Stimulated activated CD8-positive, alpha-beta memory T cell treated with anti-CD3 and anti-CD28 coated beads, Interleukin-4, amount 100 ng/mL, for 1 hour (primary cell): ENCODE data around the gene HFM1.
A peak's percentile ranks its signal among the peaks of the same experiment; 100 is the strongest.
"Not testable (repeated sequence)": the region's sequence is repeated elsewhere in the genome, so short reads cannot be mapped to it uniquely, and the experiment has no call there.

Source experiments
- DNase-seq, 2 donors: peaks; one replicate each; pipeline ENCODE4 v3.0.0-alpha.2; 2020; ENCODE audit warnings: low read depth in 2 of 2, low spot score in 1 of 2

HFM1 gene, protein sequence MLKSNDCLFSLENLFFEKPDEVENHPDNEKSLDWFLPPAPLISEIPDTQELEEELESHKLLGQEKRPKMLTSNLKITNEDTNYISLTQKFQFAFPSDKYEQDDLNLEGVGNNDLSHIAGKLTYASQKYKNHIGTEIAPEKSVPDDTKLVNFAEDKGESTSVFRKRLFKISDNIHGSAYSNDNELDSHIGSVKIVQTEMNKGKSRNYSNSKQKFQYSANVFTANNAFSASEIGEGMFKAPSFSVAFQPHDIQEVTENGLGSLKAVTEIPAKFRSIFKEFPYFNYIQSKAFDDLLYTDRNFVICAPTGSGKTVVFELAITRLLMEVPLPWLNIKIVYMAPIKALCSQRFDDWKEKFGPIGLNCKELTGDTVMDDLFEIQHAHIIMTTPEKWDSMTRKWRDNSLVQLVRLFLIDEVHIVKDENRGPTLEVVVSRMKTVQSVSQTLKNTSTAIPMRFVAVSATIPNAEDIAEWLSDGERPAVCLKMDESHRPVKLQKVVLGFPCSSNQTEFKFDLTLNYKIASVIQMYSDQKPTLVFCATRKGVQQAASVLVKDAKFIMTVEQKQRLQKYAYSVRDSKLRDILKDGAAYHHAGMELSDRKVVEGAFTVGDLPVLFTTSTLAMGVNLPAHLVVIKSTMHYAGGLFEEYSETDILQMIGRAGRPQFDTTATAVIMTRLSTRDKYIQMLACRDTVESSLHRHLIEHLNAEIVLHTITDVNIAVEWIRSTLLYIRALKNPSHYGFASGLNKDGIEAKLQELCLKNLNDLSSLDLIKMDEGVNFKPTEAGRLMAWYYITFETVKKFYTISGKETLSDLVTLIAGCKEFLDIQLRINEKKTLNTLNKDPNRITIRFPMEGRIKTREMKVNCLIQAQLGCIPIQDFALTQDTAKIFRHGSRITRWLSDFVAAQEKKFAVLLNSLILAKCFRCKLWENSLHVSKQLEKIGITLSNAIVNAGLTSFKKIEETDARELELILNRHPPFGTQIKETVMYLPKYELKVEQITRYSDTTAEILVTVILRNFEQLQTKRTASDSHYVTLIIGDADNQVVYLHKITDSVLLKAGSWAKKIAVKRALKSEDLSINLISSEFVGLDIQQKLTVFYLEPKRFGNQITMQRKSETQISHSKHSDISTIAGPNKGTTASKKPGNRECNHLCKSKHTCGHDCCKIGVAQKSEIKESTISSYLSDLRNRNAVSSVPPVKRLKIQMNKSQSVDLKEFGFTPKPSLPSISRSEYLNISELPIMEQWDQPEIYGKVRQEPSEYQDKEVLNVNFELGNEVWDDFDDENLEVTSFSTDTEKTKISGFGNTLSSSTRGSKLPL (N-terminal part only)

DNA sequence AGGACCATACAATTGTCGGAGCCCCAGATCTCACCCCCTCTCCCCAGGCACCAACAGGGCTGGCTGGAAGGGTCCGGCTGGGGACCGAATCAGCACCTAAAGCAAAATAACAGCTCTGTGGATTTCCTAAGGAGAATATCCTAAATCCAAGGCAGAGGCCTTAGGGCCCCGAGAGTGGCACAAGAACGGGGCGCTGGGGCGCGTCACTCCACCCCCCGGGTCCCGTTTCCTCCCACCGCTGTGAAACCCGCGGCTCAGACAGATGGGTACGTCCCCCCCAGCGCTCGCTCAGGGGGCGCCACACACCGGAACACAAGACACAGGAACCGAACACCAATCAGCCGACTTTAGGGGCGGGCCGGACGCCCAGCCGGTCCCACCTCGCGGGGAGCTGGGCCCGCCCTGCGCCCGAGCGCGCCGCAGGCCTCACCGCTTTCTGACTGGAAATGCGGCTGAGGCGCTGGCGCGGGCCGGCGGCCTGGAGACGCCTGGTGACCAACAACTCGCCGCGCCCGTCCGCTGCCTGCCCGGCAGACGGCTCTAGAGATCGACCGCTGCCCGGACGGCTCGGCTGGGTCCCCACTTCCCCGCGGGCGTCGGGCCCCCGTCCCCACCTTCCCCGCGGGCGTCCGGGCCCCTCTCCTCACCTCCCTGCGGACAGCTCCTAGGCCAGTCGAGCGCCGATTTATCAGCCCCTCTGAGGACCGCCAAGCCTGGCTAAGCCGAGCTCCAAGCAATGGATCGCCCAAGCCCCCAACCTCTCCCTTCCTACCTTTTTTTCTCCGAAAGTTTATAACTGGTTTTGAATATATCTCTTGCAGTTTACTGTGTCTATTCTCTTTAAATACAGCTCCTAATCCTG is at the start of gene HFM1:
TSS of gene HFM1 (minus strand) at position 687 of the 862 bp plus-strand sequence. CDS start 3,755 bp downstream, outside the sequence.
- peak; percentile 7 to 37 for DNase-seq

DNA sequence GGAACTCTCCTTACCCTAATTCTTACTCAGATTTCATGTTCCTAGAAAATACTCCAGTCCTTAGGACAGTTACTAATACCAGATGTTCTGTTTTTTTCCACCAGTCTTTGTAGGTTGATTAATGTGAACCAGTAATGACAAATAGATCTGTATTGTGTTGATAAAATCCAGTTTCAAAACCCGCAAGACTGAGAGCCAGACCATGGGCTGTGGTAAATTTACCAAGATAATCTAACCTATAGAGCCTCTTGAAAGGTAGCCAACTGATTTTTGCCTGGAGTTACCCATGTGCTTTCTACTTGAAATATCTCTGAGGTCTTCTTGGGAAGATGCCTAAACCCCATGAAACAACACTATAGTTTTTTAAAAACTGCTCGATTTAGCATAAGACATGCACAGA is 49.5 kb upstream of the HFM1 start:
- DNase-seq: no peak

DNA sequence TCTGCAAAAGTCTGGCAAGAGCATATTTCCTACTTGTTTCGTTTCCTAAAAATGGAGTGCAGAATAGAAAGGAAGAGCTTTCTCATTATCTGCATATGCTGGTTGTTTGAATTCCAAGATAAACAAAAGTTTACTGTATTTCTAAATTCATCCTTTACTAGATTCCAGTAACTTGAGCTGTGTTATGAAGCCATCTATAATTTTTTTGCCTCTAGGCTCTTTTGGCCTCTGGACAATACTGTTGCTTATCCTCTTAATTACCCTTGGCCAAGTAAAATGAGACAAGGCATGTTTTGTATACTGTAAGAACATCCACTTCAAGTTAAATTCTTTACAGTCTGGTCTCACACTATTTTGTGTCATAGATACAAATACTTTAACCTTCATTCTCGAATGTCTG is 45.6 kb upstream of the HFM1 start:
- no peak for DNase-seq

DNA sequence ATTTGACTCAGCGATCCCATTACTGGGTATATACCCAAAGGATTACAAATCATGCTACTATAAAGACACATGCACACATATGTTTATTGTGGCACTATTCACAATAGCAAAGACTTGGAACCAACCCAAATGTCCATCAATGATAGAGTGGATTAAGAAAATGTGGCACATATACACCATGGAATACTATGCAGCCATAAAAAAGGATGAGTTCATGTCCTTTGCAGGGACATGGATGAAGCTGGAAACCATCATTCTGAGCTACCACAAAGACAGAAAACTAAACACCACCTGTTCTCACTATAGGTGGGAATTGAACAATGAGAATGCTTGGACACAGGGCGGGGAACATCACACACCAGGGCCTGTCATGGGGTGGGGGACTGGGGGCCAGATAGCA is 43.1 kb upstream of the HFM1 start:
- not testable (repeated sequence) for DNase-seq

DNA sequence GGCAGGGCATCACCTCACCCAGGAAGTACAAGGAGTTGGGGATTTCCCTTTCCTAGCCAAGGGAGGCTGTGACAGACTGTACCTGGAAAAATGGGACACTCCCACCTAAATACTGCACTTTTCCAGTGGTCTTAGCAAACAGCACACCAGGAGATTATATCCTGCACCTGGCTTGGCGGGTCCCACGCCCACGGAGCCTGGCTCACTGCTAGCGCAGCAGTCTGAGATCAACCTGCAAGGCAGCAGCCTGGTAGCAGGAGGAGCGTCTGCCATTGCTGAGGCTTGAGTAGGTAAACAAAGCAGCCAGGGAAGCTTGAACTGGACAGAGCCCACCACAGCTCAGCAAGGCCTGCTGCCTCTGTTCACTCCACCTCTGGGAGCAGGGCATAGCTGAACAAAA is 37.3 kb upstream of the HFM1 start:
- DNase-seq: not testable (repeated sequence)

DNA sequence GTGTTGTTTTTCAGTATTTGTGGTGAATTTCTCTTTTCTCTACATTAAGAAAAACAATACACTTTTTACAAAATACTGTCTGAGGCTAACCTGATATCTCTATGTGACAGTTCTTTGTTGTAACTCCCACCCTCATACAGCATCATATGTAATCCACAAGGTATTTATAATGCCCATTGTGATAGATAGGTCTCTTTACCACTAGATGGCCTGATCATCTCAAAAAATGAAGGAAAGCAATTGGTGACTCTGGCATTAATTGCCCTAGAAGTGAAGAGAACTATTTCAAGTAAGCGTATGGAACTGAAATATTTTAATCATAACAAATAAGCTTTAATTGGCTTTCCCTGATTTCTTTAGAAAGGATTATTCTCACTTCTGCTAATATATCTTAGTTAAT is 36.2 kb upstream of the HFM1 start:
- DNase-seq: no peak

DNA sequence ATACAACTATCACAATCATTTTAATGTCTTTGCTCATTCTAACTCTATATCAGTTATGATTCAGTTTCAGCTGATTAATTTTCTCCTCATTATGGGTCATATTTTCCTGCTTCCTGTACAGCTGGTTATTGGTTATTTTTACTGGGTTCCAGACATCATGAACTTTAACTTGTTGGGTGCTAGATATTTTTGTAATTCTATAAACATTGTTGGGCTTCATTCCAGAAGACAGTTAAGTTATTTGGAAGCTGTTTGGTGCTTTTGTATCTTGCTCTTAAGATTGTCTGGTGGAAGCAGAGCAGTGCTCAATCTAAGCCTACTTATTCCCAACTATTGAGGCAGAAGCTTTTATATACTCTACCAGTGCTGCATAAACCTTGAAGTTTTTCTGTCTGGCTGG is 34.4 kb upstream of the HFM1 start:
- DNase-seq: no peak

DNA sequence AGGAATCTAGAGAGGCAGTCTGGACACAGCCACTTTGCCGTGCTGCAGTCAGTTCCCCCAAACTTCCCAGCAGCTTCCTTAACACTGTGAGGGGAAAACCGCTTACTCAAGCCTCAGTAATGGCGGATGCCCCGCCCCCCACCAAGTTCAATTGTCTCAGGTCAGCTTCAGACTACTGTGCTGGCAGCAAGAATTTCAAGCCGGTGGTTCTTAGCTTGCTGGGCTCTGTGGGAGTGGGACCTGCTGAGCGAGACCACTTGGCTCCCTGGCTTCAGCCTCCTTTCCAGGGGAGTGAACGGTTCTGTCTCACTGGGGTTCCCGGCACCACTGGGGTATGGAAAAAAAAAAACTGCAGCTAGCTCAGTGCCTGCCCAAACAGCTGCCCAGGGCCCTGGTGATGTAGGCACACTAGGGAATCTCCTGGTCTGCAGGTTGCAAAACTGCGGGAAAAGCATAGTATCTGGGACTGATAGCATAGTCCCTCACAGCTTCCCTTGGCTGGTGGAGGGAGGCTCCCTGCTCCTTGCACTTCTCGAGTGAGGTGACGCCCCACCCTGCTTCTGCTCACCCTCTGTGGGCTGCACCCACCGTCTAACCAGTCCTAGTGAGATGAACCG is 23.7 kb upstream of the HFM1 start:
- no peak for DNase-seq

DNA sequence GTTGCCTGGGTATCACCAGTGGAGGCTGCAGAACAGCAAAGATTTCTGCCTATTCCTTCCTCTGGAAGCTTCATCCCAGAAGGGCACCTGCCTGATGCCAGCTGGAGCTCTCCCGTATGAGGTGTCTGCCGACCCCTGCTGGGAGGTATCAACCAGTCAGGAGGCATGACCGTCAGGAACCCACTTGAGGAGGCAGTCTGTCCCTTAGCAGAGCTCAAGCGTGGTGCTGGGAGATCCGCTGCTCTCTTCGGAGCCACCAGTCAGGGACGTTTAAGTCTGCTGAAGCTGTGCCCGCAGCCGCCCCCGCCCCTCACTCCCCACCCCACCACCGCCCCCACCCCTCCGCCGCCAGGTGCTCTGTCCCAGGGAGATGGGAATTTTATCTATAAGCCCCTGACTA is 23.1 kb upstream of the HFM1 start:
- no peak for DNase-seq

DNA sequence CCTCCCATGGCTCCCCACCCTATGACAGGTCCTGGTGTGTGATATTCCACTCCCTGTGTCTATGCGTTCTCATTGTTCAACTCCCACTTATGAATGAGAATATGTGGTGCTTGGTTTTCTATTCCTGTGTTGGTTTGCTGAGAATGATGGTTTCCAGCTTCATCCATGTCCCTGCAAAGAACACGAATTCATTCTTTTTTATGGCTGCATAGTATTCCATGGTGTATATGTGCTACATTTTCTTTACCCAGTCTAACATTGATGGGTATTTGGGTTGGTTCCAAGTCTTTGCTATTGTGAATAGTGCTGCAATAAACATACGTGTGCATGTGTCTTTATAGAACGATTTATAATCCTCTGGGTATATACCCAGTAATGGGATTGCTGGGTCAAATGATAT is 17.9 kb upstream of the HFM1 start:
- not testable (repeated sequence) for DNase-seq

DNA sequence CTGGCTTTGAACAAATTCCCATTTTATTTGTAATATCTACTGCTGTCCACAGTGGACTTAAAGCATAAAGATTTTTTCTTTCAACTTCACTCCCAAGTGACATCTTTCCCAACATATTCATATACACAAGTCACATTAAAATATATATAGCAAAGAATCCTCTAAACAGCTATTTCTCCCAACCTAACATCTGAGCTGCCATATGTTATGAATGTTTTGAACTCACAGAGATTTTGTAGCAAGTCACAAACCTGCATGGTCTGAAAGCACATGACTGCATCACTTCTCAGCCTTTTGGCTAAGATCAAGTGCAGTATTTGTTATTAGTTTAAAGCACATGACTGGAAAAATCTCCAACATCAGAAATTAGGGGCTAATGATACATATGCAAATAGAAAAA is 7.7 kb upstream of the HFM1 start:
- DNase-seq: no peak

DNA sequence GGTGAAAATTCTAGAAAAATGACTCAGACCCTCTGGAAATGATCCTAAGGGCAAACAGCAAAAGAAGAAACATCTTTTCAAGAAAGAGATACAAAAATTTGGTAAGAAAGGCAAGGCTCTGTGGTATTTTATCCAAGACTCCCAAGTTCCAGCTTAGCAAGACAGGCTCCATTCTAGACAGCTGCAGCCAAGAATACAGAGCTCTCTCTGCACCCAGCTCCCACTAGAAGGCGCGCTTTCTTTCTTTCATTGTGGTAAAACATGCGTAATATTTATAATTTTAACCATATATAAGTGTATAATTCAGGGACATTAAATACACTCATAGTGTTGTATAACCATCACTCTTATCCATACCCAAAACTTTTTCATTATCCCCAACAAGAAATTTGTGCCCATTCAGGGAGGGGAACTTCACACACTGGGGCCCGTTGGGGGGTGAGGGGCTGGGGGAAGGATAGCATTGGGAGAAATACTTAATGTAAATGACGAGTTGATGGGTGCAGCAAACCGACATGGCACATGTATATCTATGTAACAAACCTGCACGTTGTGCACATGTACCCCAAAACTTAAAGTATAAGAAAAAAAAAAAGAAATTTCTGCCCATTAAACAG is 2.2 kb upstream of the HFM1 start:
- DNase-seq: no peak

DNA sequence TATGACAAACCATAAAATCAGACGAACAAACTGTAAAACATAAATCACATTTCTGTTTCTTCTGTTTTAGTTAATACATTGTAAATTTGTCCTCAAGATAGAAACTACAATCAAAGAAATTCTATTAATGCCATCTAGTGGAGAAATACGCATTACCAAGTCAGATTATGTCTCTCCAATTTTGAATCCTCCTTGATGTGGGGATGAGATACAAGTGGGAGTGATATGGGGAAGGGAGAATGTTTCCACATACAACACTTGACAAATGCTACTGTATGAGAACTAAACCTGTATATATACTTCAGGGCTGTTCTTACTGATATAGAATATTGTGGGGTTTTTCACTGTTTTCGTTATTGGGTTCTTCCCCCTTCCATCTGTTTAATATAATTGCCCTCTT is 2.6 kb downstream of the HFM1 start:
- no peak for DNase-seq

DNA sequence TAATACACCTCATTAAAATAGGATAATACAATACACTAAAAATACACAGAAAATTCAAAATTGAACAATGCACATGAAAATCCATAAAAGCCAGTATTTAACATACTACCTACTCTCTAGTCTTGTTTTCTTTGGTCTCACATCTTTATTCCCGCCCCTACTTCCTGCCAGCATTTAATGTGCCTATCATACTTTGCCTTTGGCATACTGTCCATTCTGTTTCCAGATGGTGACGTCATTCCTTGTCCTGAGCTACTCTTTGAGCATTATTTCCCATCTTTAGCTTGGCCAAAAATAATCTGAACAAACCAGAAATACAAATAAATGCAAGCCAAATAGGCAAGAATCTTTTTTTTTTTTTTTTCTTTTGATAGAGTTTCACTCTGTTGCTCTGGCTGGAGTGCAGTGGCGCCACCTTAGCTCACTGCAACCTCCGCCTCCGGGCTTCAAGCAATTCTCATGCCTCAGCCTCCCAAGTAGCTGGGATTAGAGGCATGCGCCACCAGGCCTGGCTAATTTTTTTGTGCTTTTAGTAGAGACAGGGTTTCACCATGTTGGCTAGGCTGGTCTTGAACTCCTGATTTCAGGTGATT is 4.4 kb downstream of the HFM1 start:
- DNase-seq: no peak

DNA sequence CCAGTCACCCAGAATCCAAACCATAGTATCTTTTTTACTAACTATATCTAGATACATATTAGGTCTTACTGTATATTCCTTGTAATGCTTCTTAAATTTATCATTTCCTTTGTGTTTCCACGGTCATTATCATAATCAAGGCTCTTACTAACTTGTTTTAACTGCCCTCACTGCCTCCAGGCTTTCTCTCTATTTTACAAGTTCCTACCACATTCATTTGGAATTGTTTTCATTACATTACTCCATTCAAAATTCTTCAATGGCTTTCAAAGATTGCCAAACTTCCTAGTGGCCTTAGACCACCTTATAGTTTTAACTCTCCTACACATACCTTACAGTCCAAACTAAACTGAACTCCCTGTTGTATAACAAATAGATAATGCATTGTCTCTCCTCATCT is 6.3 kb downstream of the HFM1 start:
- no peak for DNase-seq

DNA sequence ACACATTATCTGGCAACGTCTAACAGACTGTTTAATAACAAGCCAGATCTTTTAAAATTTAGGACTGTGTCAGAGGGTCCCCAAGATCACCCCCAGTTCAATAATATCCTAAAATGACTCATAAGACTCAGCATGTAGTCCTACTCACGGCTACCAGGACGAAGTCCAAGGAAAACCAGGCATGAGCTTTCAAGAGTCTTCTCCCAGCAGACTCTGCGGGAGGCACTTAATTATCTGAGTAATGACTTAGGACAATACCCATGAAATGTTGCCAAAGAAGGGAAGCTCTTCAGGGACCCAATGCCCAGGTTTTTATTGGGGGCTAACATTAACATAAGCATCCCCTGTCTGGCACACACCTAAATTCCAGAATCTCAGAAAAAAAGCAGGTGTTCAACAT is 7.0 kb downstream of the HFM1 start:
- DNase-seq: no peak

DNA sequence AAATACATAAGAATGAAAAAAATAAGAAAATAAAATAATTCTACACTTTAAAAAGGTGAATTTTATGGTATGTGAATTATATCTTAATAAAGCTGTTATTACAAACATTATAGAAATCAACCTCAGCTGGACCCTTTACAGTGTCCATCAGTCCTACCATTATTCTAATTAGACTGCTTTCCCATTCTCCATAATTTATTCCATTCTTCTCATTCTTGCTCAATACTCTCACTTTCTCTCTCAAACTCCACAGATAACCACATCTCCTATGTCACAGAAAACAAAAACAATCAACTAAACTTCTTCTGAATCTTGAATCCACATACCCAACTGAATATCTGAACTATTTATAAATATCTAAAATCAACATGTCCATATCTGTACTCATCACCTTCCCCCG is 11.6 kb downstream of the HFM1 start:
- DNase-seq: no peak

DNA sequence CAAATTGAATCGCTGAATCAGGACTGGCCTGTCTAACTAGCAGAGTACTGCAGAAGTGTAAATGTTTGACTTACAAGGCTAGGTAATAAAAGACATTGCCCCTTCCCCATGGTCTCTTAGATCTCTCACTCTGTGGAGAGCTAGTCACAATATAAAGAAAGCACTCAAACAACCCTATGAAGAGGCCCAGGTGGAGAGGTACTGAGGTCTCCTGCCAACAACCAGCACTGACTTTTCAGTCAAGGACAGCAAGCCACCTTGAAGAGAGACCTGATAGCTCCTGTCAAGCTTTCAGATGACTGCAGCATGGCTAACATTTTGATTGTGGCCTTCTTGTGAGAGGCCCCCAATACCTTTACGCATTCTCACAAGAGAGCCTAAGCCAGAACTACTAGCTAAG is 18.5 kb downstream of the HFM1 start:
- DNase-seq: no peak

DNA sequence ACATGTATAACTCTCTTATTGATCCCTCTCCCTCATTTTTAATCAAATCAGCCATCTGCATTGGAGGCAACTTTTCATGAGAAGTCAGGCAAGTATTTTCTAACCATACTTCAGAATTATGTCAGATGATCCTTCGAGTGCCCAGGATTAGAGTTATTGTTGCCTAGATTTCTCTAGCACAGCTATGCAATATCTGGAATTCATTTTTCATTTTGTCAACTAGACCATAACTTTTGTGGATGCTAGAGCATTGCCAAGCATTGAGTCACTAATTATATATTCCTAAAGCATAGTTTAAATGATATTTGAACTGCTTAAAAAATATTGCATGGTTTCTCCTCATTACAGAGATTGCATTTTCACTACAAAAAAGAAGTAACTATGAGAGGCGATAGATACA is 21.2 kb downstream of the HFM1 start:
- DNase-seq: no peak
